ENCODE measurements around the gene TMEM156.
"Not testable (repeated sequence)": the region's sequence is repeated elsewhere in the genome, so short reads cannot be mapped to it uniquely, and the experiment has no call there.

TMEM156 gene

DNA sequence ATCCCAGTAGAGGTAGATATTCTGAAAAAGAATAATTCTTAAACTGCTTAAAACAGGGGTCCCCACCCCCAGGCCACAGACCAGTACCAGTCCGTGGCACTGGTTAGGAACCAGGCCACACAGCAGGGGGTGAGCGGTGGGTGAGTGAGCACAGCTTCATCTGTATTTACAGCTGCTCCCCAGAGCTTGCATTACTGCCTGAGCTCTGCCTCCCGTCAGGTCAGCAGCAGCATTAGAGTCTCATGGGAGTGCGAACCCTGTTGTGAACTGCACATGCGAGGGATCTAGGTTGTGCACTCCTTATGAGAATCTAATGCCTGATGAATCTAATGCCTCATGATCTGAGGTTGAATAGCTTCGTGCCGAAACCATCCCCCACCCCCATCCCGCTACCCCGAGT, 87.8 kb downstream of the TMEM156 start:
- ChIA-PET CTCF (no interaction called here), POLR2A (no interaction called here)

GRCh38 chr4:38943343-38943742, 88.9 kb downstream of the TMEM156 start:
- no peak overlapping the region for H3K4me3 ChIP-seq (ENCODE audit: low read depth, low read length)
- ChIA-PET POLR2A (no interaction called here), CTCF (interaction anchor here (1.8 kb wide), 1 partner anchor 14 kb away, joined by 7 read pairs; no protein-coding TSS in a partner anchor)
- TF ChIP-seq, protein P1, sequence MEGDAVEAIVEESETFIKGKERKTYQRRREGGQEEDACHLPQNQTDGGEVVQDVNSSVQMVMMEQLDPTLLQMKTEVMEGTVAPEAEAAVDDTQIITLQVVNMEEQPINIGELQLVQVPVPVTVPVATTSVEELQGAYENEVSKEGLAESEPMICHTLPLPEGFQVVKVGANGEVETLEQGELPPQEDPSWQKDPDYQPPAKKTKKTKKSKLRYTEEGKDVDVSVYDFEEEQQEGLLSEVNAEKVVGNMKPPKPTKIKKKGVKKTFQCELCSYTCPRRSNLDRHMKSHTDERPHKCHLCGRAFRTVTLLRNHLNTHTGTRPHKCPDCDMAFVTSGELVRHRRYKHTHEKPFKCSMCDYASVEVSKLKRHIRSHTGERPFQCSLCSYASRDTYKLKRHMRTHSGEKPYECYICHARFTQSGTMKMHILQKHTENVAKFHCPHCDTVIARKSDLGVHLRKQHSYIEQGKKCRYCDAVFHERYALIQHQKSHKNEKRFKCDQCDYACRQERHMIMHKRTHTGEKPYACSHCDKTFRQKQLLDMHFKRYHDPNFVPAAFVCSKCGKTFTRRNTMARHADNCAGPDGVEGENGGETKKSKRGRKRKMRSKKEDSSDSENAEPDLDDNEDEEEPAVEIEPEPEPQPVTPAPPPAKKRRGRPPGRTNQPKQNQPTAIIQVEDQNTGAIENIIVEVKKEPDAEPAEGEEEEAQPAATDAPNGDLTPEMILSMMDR (IDR thresholded peaks at IDR 0.05; ENCODE audit: insufficient read depth, low read length, missing control alignments): no peak
- DNase-seq (ENCODE audit: low read depth, low spot score): no peak

More for the DNA sequence above, 87.8 kb downstream of the TMEM156 start:
- TF ChIP-seq, protein P1 (IDR thresholded peaks at IDR 0.05; ENCODE audit: insufficient read depth, low read length, missing control alignments): no peak
- H3K4me3 ChIP-seq (ENCODE audit: low read depth, low read length): no peak overlapping the region
- no peak for DNase-seq (ENCODE audit: low read depth, low spot score)

GRCh38 chr4:38941906-38942305, 90.3 kb downstream of the TMEM156 start:
- POLR2A ChIA-PET; DNase-seq (ENCODE audit: low read depth, low spot score); H3K4me3 ChIP-seq (ENCODE audit: low read depth, low read length): not testable (repeated sequence)
- CTCF ChIA-PET: interaction anchor here (0.8 to 3.1 kb wide), 4 partner anchors 8 to 193 kb away, joined by 3 to 19 read pairs (median 5); no protein-coding TSS in a partner anchor

- POLR2A ChIA-PET: no interaction called here
Observed at GRCh38 chr4:38940476-38940875, 91.7 kb downstream of the TMEM156 start.

GRCh38 chr4:38939165-38939564, 93.0 kb downstream of the TMEM156 start:
- CTCF ChIA-PET: no interaction called here
- no peak overlapping the region for H3K4me3 ChIP-seq (ENCODE audit: low read depth, low read length)
- POLR2A ChIA-PET: no interaction called here
- DNase-seq (ENCODE audit: low read depth, low spot score): no peak
- TF ChIP-seq, protein P1 (IDR thresholded peaks at IDR 0.05; ENCODE audit: insufficient read depth, low read length, missing control alignments): no peak

More at GRCh38 chr4:38940476-38940875, 91.7 kb downstream of the TMEM156 start:
- TF ChIP-seq, protein P1 (IDR thresholded peaks at IDR 0.05; ENCODE audit: insufficient read depth, low read length, missing control alignments): no peak
- CTCF ChIA-PET: interaction anchor here (3.1 kb wide), 1 partner anchor 195 kb away, joined by 19 read pairs; no protein-coding TSS in a partner anchor
- no peak for DNase-seq (ENCODE audit: low read depth, low spot score)
- no peak overlapping the region for H3K4me3 ChIP-seq (ENCODE audit: low read depth, low read length)

DNA sequence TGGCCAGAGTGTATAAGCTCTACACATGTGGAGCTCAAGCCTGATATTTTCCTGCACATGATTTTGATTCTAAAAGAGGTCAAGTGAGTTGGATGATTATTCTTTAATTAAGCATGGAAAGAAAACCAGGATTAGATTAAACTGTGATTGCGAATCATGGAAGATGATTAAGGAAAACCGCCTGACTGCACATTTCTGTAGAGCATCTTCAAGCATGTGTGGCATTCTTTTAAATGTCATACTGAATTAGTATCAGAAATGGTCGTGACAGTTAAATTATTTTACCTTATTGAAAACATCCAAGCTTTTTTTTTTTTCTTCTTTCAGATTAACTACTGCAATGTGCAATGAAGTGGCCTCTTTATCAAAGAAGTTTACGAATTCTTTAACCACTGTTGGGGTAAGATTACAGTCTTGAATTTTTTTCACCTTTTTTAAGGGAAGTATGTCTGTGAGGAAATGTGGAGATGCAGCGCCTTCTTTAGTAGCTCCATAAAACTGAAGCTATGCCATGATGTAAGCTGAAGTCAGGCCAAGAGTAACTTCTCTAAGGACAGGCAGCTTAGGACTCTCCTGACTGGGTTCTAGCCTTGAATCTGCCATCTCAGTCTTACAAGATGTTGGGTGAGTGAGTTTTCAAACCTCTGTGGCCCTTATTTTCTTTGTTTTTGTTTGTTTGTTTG, 96.7 kb downstream of the TMEM156 start:
- H3K4me3 ChIP-seq (ENCODE audit: low read depth, low read length): no peak overlapping the region
- ChIA-PET POLR2A (no interaction called here), CTCF (interaction anchor here (1.2 kb wide), 1 partner anchor 200 kb away, joined by 6 read pairs; no protein-coding TSS in a partner anchor)
- no peak for DNase-seq (ENCODE audit: low read depth, low spot score)
- TF ChIP-seq, protein P1 (IDR thresholded peaks at IDR 0.05; ENCODE audit: insufficient read depth, low read length, missing control alignments): no peak

DNA sequence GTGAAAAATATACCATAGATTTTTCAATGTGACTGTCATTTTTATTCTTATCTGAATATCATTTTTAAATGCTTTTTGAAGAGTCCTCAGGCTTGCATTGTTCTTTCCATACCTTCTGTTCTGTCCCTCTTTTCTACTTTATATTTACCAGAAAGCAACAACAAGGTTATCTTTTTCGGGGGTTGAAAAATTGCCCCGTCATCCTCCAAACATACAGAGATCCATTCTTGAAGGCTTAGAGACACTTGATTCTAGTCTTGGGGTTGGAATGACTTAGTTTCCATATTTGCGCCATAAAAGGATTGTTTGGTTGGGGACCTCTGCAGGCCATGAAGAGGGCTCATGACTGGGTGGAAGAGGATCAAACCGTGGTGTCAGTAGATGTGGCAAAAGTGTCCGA, 101.1 kb downstream of the TMEM156 start:
- POLR2A ChIA-PET: no interaction called here
- no peak overlapping the region for H3K4me3 ChIP-seq (ENCODE audit: low read depth, low read length)
- DNase-seq (ENCODE audit: low read depth, low spot score): no peak
- CTCF ChIA-PET: interaction anchor here (1.2 to 2.9 kb wide), 3 partner anchors 38 to 203 kb away, joined by 3 to 6 read pairs (median 3); no protein-coding TSS in a partner anchor
- TF ChIP-seq, protein P1 (IDR thresholded peaks at IDR 0.05; ENCODE audit: insufficient read depth, low read length, missing control alignments): no peak

Data from AG04449 (cell line).